ENCODE data around the gene TTR.

TTR gene

DNA sequence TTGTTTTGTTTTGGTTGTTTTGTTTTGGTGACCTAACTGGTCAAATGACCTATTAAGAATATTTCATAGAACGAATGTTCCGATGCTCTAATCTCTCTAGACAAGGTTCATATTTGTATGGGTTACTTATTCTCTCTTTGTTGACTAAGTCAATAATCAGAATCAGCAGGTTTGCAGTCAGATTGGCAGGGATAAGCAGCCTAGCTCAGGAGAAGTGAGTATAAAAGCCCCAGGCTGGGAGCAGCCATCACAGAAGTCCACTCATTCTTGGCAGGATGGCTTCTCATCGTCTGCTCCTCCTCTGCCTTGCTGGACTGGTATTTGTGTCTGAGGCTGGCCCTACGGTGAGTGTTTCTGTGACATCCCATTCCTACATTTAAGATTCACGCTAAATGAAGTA, at the start of gene TTR:
TTR (plus strand) TSS at position 250 of the 400 bp plus-strand sequence; CDS start at position 276, 26 bp downstream.
- no peak for DNase-seq

- no peak for DNase-seq
Observed at GRCh38 chr18:31546476-31546875, 45.2 kb upstream of the TTR start.

GRCh38 chr18:31548853-31549252, 42.8 kb upstream of the TTR start:
- DNase-seq, result no peak

GRCh38 chr18:31549416-31549815, 42.3 kb upstream of the TTR start:
- DNase-seq, result no peak

DNA sequence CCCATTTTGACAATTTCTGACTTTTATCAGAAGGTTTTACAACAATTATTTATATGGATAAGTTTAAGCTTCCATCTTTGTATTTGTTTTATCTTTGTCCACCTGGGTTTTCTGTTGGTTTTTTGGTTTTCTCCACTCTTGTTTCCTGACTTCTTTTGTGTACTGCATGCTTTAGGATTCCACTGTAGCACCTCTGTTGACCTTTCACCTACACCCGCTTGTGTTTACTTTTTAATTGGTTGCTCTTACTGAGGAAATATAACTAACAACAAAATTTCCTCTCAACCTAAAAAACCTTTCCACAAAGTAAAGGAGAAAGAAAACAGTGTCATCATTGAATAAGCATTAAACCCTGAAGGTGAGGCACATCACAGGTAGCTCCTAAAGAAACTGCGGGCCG, 39.8 kb upstream of the TTR start:
- DNase-seq, result no peak

DNA sequence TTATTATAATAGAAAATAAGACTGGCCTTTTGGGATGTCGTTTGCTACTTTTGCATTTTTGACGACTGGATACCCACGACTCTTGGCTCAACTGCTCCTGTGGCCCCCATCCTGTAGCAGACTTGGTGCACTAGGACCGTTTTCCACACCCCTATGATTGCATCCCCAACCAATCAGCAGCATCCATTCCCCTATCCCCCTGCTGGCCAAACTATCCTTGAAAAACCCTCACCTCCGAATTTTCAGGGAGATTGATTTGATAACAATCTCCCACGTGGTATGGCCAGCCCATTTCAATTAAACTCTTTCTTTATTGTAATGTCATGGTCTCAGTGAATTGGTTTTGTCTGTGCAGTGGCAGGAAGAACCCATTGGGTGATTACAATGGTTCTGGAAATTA, 37.9 kb upstream of the TTR start:
- no peak for DNase-seq

- no peak for DNase-seq
Observed at GRCh38 chr18:31554776-31555175, 36.9 kb upstream of the TTR start.

GRCh38 chr18:31555971-31556747, 35.5 kb upstream of the TTR start:
- no peak for DNase-seq

- DNase-seq, result no peak
Observed at GRCh38 chr18:31557446-31557845, 34.2 kb upstream of the TTR start.

DNA sequence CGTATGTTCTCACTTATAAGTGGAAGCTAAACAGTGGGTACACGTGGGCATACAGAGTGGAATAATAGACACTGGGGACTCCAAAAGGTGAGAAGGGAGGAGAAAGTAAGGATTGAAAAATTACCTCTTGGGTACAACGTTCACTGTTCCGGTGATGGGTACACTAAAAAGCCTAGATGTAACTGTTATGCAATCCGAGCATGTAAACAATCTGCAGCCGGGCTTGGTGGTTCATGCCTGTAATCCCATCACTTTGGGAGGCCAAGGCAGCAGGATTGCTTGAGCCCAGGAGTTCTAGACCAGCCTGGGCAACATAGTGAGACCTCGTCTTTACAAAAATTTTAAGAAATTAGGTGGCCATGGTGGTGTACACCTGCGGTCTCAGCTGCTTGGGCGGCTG, 33.1 kb upstream of the TTR start:
- DNase-seq, result no peak

GRCh38 chr18:31562726-31563125, 29.0 kb upstream of the TTR start:
- no peak for DNase-seq

DNA sequence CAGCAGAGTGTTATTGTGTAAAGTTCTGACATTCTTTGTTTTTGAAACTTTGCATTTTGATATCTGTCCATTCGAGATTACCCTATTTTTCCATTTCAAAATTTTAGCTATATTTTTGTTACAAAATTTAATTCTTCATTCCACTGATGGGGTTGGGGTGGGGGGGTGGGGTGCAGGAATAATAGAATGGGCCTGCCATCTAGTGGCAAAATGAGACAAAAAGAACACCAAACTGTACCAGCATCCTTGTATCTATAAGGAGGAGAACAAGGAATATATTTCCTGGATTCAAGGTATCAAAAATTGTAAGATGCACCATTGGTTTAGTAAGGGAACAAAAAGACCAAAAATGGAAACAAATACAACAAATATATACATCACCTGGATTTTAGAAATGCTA, 27.9 kb upstream of the TTR start:
- no peak for DNase-seq

DNA sequence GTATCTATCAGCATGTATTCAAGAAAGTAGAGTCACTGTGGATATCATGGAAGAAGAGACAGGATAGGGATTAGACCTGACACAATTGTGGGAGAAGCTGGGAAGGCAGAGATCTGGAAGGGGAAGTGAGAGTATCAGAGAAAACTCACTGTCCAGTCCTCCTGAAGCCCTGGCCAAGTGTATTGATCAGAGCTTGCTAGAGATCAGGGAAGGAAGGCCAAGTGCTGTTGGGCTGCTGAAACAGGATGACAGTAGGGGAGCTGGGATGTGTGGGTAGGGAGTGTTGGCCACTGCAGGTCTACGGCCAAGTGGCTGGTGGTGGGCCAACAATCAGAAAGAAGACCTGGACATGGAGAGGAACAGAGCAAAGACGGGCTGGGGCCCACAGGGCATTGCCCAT, 26.3 kb upstream of the TTR start:
- no peak for DNase-seq

- no peak for DNase-seq
Observed at GRCh38 chr18:31565782-31566512, 25.7 kb upstream of the TTR start.

DNA sequence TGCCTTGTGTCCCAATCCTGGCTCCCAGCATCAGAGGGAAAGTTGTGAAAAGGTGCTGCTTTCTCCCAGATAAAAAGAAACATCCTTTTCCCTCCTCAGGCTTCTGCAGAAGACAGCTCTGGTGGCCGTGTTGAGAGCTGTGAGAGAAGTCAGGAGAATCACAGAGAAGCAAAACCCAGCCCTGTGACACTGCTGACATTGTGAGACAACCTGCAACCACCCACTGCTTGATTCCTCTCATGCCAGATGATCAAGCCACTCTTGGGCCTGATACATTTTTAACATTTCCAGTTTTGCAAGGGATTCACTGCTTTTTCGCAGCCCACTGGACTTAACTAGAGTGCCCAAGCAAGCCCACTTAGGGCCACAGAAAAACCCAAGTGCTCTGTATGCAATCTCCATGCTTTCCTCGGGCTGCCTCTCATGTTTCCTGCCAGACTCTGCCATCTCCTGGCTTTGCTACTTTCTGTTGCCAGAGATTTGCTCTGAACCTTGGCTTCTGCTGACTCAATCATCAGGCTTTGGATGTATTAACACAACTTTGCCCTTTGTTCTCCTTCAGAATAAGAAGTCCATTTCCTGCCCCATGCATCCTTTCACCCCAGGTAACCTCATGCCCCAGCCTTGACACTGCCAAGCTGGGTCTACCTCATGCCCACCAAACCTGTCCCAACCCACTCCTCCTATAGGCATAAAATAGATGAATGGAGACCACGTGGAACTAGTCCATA, 24.9 kb upstream of the TTR start:
- DNase-seq, result no peak

- no peak for DNase-seq
Observed at GRCh38 chr18:31572368-31572767, 19.3 kb upstream of the TTR start.

GRCh38 chr18:31573051-31573450, 18.6 kb upstream of the TTR start:
- no peak for DNase-seq

- DNase-seq, result no peak
Observed at GRCh38 chr18:31574359-31574758, 17.3 kb upstream of the TTR start.

DNA sequence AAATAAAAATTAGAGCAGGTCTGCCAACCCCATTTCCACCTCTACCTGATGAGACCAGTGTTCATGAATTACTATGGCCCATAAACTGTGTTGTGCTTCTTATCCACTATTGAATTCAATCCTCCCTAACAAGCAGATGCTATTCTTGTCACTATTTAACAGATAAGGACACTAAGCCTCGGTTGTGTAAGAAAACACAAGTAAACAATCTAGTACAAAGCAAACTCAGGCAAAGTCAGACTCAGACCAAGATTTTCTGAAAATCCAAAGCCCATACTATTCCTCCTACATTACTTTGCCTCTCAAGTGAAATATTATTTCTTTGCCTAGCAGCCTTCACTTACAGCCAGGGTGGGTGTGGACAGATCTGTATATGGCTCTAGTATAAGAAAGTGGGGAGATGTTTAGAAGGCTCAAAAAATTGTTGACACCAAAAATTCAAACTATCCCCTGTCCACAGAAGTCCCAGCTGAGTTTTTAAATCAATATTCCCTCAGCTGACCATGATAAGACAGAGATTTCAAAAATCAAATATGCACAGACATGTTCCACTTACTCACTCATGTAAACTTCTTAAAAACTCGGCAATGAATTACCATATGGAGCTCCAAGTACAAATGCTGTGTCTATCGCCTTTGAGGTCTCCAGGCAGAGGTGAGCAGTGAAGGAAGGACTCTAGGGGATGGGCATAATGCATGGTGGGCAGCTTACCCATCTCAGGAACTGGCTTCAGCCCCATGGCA, 16.0 kb upstream of the TTR start:
- no peak for DNase-seq

- DNase-seq, result no peak
Observed at GRCh38 chr18:31576670-31577069, 15.0 kb upstream of the TTR start.

DNA sequence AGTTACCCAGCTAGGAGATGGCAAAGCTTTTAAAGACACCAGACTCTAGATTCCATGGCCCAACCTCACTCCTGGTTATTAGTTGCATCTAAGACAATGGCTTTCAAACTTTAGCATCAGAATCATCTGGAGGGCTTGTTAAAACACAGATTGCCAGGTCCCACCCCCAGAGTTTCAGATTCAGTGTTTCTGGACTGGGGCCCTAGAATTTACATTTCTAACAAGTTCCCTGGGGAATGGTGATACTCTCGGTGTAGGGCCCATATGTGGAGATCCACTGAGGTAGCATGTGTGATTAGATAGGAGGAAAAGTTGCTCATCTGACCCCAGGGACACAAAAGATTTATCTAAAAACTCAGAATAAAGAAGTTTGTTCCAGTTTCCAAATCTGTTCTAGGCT, 14.5 kb upstream of the TTR start:
- DNase-seq, result no peak

GRCh38 chr18:31578126-31578525, 13.6 kb upstream of the TTR start:
- no peak for DNase-seq

- DNase-seq, result no peak
Observed at GRCh38 chr18:31579375-31579774, 12.3 kb upstream of the TTR start.

All from NCI-H1417 treated with DMSO at 0.1 percent for 48 hours (cell line).